ENCODE results near the gene SGCA. TPM values are rescaled to one million over a fixed set of nuclear protein-coding genes. Genes with fewer than 3 reads are reported as not detected.

SGCA gene
- total RNA-seq, 4 donors from 2014 or later: 1.8 to 7.8 (median 4.9) TPM

DNA sequence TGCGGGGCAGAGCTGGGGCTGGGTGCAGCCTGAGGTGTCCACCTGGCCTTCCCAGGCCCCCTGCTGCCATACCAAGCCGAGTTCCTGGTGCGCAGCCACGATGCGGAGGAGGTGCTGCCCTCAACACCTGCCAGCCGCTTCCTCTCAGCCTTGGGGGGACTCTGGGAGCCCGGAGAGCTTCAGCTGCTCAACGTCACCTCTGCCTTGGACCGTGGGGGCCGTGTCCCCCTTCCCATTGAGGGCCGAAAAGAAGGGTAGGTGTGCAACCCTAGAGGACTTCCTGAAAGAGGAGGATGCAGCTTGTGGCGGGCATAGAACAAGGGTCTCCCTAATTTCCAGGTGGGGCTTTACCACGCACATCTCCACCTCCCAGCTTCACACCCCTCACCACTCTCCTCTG lies 2.5 kb downstream of the SGCA start:
- 79 to 83% methylated on average over 13 of the region's 13 CpGs for WGBS, 2 donors
- no peak for TF ChIP-seq CTCF (IDR thresholded peaks at IDR 0.05)
- no peak for TF ChIP-seq EP300 (IDR thresholded peaks at IDR 0.05)
- no peak for TF ChIP-seq POLR2A (IDR thresholded peaks at IDR 0.05)
- Histone ChIP-seq H3K9me3 (no peaks in the 10 kb centered on the region), H3K36me3 (peaks cover 0 to 12% (median 0%) of the 10 kb centered on the region in 3 donors), H3K27me3 (no peaks in the 10 kb centered on the region), H3K4me3 (no peak overlapping the region), H3K4me1 (peaks cover 0 to 26% (median under 1%) of the 10 kb centered on the region in 4 donors), H3K27ac (no peak overlapping the region)
- no peak for DNase-seq (ENCODE audit: low spot score in 2 of 2)

- Histone ChIP-seq H3K27me3 (no peaks in the 10 kb centered on the region), H3K9me3 (no peaks in the 10 kb centered on the region), H3K27ac (no peak overlapping the region), H3K36me3 (peaks cover 0 to 12% (median 0%) of the 10 kb centered on the region in 3 donors), H3K4me3 (no peak overlapping the region), H3K4me1 (peaks cover 0 to 35% (median 5%) of the 10 kb centered on the region in 4 donors)
- 40 to 42% methylated on average over 14 of the region's 14 CpGs for WGBS, 2 donors
- peak in 1 of 2 donors; percentile 15 for DNase-seq (ENCODE audit: low spot score in 2 of 2)
- TF ChIP-seq CTCF (IDR thresholded peaks at IDR 0.05) (peak; percentile 62 to 96 (median 76)), POLR2A (IDR thresholded peaks at IDR 0.05) (no peak), EP300 (IDR thresholded peaks at IDR 0.05) (no peak)
Measured at GRCh38 chr17:50169121-50169764, 3.4 kb downstream of the SGCA start.

GRCh38 chr17:50169881-50170459 lies 4.2 kb downstream of the SGCA start:
- H3K9me3 ChIP-seq: no peaks in the 10 kb centered on the region
- H3K27ac ChIP-seq: no peak overlapping the region
- peaks cover 0 to 12% (median 0%) of the 10 kb centered on the region in 3 donors for H3K36me3 ChIP-seq
- no peak for TF ChIP-seq EP300 (IDR thresholded peaks at IDR 0.05)
- TF ChIP-seq POLR2A (IDR thresholded peaks at IDR 0.05): no peak
- no peak for TF ChIP-seq CTCF (IDR thresholded peaks at IDR 0.05)
- no peak for DNase-seq (ENCODE audit: low spot score in 2 of 2)
- H3K27me3 ChIP-seq: no peaks in the 10 kb centered on the region
- peaks cover 0 to 36% (median 5%) of the 10 kb centered on the region in 4 donors for H3K4me1 ChIP-seq
- H3K4me3 ChIP-seq: no peak overlapping the region
- 92 to 95% methylated on average over 5 to 8 of the region's 9 CpGs for WGBS, 2 donors

DNA sequence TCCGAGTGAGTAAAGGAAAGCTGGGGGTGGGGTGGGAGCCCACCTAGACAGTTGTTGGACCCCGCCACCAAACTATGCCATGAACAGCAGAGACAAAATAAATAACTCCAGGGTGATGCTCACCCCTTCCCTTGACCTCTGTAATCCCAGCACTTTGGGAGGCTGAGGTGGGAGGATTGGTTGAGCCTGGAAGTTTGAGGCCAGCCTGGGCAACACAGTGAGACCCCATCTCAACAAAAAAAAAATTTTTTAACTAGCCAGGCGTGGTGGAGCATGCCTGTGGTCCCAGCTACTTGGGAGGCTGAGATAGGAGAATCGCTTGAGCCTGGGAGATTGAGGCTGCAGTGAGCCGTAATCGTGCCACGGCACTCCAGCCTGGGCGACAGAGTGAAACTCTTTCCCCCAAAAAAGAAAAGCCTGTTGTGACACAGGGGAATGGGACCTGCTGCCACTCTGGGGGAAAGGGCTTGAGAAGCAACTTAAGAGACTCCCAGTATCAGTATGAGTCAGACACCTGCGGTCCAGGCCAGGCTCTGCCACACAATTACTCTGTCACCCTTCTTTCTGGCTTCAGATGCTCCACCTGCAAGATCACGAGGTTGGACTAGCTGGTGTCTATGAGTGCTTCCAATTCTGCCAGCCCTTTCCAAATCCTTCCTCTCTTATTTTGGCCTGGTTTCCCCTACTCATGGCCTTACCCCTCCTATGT lies 5.0 kb downstream of the SGCA start:
- no peak for DNase-seq (ENCODE audit: low spot score in 2 of 2)
- TF ChIP-seq EP300 (IDR thresholded peaks at IDR 0.05): no peak
- no peak for TF ChIP-seq POLR2A (IDR thresholded peaks at IDR 0.05)
- no peak for TF ChIP-seq CTCF (IDR thresholded peaks at IDR 0.05)
- H3K9me3 ChIP-seq: no peaks in the 10 kb centered on the region
- H3K27ac ChIP-seq: no peak overlapping the region
- H3K4me1 ChIP-seq: peaks cover 0 to 42% (median 5%) of the 10 kb centered on the region in 4 donors
- H3K4me3 ChIP-seq: no peak overlapping the region
- WGBS, 2 donors: 92 to 94% methylated on average over 10 of the region's 10 CpGs
- H3K36me3 ChIP-seq: peaks cover 0 to 12% (median 0%) of the 10 kb centered on the region in 3 donors
- no peaks in the 10 kb centered on the region for H3K27me3 ChIP-seq

Data from tibial nerve (tissue), 4 donors.